HG03460 (cell line): Measurements from ENCODE around the gene DDRGK1.
A peak's percentile ranks its signal among the peaks of the same experiment; 100 is the strongest.
"Not testable (repeated sequence)": the region's sequence is repeated elsewhere in the genome, so short reads cannot be mapped to it uniquely, and the experiment has no call there.

ENCODE experiments used
- ATAC-seq: cut with Tn5 transposase; IDR thresholded peaks from one replicate; pipeline ENCODE4 v1.9.1; 2021; ENCODE audit not compliant: unreplicated experiment

The DDRGK1 gene

GRCh38 chr20:3166338-3166912 is 38.1 kb downstream of the DDRGK1 start:
- no peak for ATAC-seq

- no peak for ATAC-seq
These were observed 38.8 kb downstream of the DDRGK1 start for GRCh38 chr20:3165473-3166337.

GRCh38 chr20:3164763-3165410 is 39.6 kb downstream of the DDRGK1 start:
- ATAC-seq, result no peak

DNA sequence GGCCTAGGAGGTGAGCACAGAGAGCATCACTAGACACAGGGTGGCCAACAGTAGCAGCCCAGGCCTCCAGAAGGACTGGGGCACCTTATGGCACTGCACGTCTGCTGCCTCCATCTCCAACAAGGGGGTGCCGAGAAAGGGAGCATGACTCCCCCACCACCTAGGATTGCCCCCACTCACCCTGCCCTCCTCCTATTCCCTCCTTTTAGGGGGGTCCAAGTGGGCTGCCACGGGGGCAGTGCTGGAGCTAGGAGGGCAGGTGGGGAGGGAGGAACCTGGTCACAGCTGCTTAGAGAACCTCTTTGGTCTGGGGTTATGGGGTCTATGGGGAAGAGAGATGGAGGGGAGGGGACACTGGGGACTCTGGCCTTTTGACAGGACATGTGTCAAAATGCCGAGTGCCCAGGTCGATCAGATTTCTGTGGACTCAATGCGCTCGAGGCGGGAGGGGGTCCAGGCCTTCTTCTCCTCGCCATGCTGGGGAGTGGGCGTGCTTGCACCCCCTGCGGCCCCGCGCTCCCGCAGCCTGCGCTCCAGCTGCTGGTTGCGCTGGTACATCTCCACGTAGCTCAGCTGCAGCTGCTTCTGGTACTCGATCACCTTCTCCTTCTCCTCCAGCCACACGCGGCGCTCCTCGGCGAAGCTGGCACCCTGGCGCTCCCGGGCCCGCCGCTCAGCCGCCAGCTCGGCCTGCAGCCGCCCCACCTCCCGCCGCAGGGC is 40.3 kb downstream of the DDRGK1 start:
- ATAC-seq, result no peak

DNA sequence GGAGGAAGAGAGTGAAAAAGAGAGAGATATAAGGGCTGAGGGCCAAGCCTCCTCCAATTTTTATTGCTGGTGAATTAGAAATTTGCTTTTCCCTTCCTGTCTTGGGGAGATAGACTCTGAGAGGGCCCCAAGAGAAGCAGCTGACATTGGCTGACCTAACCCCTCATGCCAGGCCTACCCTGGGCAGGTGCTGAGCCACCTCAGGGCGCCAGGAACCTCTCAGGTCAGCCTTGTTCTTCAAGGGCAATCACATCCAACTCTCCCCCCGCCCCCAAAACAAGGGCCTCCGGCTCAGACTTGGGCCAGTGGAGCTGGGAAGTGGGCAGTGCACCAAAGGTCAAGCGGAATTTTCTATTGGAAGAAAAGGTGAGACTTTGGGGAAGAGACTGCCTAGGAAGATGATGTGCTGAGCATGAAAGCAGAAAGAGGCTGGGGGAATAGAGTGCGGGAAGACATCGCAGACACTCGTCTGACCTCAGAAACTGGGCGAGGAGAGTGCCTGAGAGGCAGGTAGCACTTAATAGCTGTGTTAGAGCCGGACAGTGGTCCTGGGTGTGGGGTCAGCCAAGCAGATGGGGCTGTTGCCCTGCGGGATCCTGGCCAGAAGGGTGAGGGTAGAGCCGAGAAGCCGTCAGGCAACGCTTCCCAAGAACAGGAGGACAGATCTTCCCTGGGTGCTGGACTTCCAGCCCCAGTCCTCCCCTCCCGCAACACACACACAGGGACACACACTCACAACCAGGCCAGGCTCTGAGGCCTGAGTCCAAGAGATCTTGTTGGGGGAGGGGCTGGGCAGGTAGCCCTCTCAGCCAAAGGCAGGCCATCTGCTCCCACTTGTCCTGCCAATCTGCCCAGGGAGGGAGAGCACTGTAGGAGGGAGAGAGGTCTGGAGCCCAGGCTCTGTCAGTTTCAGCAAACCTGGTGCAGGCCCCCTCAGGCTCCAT is 41.1 kb downstream of the DDRGK1 start:
- ATAC-seq, result no peak

- ATAC-seq, result no peak
These were observed 42.3 kb downstream of the DDRGK1 start for GRCh38 chr20:3162080-3162611.

GRCh38 chr20:3161316-3162079 is 43.0 kb downstream of the DDRGK1 start:
- ATAC-seq, result no peak

DNA sequence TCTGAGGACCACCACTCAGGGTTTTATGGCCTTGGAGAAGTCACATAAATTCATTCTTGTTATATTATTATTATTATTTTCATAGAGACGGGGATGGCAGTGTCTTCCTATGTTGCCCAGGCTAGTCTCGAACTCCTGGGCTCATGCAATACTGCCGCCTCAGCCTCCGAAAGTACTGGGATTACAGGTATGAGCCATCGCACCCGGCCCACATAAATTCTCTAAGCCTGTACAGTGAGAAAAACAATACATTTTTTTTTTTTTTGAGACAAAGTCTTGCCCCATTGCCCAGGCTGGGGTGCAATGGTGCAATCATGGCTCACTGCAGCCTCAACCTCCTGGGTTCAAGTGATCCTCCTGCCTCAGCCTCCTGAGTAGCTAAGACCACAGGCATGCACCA is 44.1 kb downstream of the DDRGK1 start:
- ATAC-seq, result no peak

- ATAC-seq, result no peak
These were observed 45.5 kb downstream of the DDRGK1 start for GRCh38 chr20:3158968-3159431.

DNA sequence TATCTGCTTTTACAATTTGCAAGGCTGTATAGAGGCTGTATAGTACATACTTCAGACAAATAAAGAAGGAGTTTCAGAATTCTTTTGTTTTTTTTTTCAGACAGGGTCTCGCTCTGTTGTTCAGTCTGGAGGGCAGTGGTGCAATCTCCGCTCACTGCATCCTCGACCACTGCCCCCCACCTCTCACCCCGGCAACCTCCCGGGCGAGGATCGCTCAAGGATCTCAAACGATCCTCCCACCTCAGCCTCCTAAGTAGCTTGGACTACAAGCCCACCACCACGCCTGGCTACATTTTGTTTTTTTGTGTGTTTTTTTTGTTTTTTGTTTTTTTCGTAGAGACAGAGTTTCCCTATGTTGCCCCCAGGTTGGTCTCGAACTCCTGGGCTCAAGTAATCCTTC is 46.7 kb downstream of the DDRGK1 start:
- no peak for ATAC-seq

DNA sequence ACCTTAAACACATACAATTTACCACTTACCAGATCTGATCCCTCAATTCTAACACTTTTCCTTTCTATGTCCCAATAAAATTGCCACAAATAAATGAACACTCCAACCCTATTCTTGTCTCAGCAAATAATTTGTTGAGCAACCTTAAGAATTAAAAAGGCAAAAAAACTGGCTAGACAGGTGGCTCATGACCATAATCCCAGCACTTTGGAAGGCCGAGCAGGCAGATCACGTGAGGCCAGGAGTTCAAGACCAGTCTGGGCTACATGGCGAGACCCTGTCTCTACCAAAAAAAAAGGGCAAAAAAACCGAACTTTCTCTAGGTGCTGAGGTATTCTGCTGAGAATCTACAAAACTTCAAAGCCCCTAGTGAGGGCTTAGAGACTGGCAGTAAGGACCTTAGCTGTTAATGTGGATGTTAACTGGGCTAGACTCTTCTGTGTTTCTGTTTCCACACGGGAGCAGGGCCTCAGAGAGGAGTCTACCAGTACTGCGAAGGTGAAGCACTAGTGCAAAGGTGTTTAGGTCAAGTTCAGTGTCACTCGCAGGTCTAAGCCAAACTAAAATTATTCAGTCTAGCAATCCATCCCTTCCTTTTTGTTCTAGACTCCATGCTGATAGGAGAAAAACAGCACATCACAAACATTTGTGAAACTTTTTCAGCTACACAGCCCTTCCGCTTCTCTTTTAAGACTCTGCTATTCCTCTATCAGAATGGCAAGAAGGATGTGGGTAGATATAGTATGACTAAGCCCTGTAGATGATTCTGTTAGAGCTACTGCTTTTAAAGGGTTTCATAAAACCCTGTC is 47.5 kb downstream of the DDRGK1 start:
- ATAC-seq, result peak; percentile 70

- ATAC-seq, result not testable (repeated sequence)
These were observed 52.3 kb downstream of the DDRGK1 start for GRCh38 chr20:3152057-3152644.

GRCh38 chr20:3150908-3151307 is 53.6 kb downstream of the DDRGK1 start:
- no peak for ATAC-seq

GRCh38 chr20:3146732-3147341 is 57.6 kb downstream of the DDRGK1 start:
- ATAC-seq, result no peak

- no peak for ATAC-seq
These were observed 62.7 kb downstream of the DDRGK1 start for GRCh38 chr20:3141757-3142156.
